Uterus (tissue), 4 donors: Measurements from ENCODE around the gene ASTN1. TPM values are rescaled to one million over a fixed set of nuclear protein-coding genes. Genes with fewer than 3 reads are reported as not detected.

Experiments used
- DNase-seq, 2 donors: peaks; one replicate each; pipeline ENCODE4 v3.0.0-alpha.2; 2019 to 2020
- H3K27ac ChIP-seq, 2 donors: fragments of 200-600 bp; sonication (generic); 1 replicate in 1 of 2; 2 replicates in 1 of 2; pipeline ENCODE4 v1.5.1; 2016 to 2018
- H3K27me3 ChIP-seq, 2 donors: fragments of 200-600 bp; sonication (generic); one replicate each; pipeline ENCODE4 v1.5.1; 2018 to 2019; ENCODE audit warnings: control low read depth in 1 of 2
- H3K36me3 ChIP-seq, 2 donors: fragments of 200-600 bp; sonication (generic); one replicate each; pipeline ENCODE4 v1.5.1; 2019; ENCODE audit warnings: control low read depth in 1 of 2
- H3K4me1 ChIP-seq, 2 donors: fragments of 200-600 bp; sonication (generic); one replicate each; pipeline ENCODE4 v1.5.1; 2018 to 2019; ENCODE audit warnings: control low read depth in 1 of 2
- H3K4me3 ChIP-seq, 2 donors: fragments of 200-600 bp; sonication (generic); 1 replicate in 1 of 2; 2 replicates in 1 of 2; pipeline ENCODE4 v1.5.1; 2018 to 2019; ENCODE audit warnings: mild to moderate bottlenecking in 1 of 2
- H3K9me3 ChIP-seq, 2 donors: fragments of 200-600 bp; sonication (generic); one replicate each; pipeline ENCODE4 v1.5.1; 2019; ENCODE audit warnings: control low read depth in 1 of 2
- POLR2A ChIP-seq, 2 donors: fragments of 450-650 bp; IDR thresholded peaks; one replicate each; pipeline ENCODE4 v1.6.1; 2016; ENCODE audit warnings: antibody characterized with exemption in 2 of 2, mild to moderate bottlenecking in 1 of 2, moderate library complexity in 1 of 2
- intact Hi-C: fragments of 100-400 bp; cut with DNase I; formaldehyde crosslinking; loops from one replicate; pipeline ENCODE4 v1.15.1; 2023; ENCODE audit warnings: low total_unique reads
- total RNA-seq, 4 donors: library from RNA; depleted of rRNA in 3 of 4; stranded (reverse); fragments of >200 nt in 3 of 4; gene quantifications; one replicate each; pipeline versions ENCODE4 v1.1.0 to v1.2.4, GENCODE V29; 2014 to 2023
- TF ChIP-seq, protein P1 (sequence below), 4 experiments: fragments of 200-600 bp in 2 of 4; fragments of 450-650 bp in 2 of 4; sonication (generic) in 2 of 4; IDR thresholded peaks; one replicate each; pipeline ENCODE4 v1.5.1; 2016 to 2019; ENCODE audit warnings: antibody characterized with exemption in 4 of 4, mild to moderate bottlenecking in 2 of 4, moderate library complexity in 1 of 4
- donor health status: DM: yes; HTN: yes; CAD: no.

The ASTN1 gene
- total RNA-seq, 4 donors from 2014 or later: 0.29 to 42.7 (median 2.5) TPM

- H3K27me3 ChIP-seq: no peaks in the 10 kb centered on the region
- no peaks in the 10 kb centered on the region for H3K4me1 ChIP-seq
- H3K36me3 ChIP-seq: no peaks in the 10 kb centered on the region
- intact Hi-C loops: no loop called here
- no peaks in the 10 kb centered on the region for H3K9me3 ChIP-seq
- no peak for DNase-seq
- TF ChIP-seq, protein P1, sequence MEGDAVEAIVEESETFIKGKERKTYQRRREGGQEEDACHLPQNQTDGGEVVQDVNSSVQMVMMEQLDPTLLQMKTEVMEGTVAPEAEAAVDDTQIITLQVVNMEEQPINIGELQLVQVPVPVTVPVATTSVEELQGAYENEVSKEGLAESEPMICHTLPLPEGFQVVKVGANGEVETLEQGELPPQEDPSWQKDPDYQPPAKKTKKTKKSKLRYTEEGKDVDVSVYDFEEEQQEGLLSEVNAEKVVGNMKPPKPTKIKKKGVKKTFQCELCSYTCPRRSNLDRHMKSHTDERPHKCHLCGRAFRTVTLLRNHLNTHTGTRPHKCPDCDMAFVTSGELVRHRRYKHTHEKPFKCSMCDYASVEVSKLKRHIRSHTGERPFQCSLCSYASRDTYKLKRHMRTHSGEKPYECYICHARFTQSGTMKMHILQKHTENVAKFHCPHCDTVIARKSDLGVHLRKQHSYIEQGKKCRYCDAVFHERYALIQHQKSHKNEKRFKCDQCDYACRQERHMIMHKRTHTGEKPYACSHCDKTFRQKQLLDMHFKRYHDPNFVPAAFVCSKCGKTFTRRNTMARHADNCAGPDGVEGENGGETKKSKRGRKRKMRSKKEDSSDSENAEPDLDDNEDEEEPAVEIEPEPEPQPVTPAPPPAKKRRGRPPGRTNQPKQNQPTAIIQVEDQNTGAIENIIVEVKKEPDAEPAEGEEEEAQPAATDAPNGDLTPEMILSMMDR (IDR thresholded peaks at IDR 0.05): no peak
- no peak for TF ChIP-seq POLR2A (IDR thresholded peaks at IDR 0.05)
- H3K27ac ChIP-seq: no peak overlapping the region
- no peak overlapping the region for H3K4me3 ChIP-seq
Measured at GRCh38 chr1:176954242-176954641, 210.3 kb downstream of the ASTN1 start.

DNA sequence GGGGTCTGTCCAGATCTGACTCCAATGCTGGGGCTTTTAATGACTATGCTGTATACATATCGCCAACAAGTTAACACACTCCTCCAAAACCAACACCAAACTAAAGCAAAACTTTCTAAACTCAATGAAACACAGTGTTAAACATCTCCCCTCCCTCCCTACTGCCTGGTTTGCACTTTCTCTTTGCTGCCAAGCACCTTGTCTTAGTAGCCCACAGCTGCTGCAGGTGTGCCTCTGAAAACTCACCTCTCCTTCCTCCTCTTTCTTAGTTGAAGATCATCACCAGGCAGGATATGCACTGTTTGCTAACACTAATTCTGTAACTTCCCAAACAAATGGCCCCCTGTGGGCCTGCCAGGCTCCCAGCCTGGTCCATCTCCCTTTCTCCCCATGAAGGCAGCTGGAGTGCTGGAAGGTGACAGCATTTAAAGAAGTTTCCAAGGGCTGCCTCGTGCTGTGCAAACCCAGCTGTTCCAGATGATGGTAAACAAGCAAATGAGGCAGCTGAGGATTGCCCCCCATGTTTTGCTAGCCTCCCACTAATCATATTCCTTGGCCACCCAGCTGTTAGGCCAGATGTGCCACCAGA lies 213.7 kb downstream of the ASTN1 start:
- Histone ChIP-seq H3K9me3 (no peaks in the 10 kb centered on the region), H3K27me3 (no peaks in the 10 kb centered on the region)
- intact Hi-C loops: no loop called here

DNA sequence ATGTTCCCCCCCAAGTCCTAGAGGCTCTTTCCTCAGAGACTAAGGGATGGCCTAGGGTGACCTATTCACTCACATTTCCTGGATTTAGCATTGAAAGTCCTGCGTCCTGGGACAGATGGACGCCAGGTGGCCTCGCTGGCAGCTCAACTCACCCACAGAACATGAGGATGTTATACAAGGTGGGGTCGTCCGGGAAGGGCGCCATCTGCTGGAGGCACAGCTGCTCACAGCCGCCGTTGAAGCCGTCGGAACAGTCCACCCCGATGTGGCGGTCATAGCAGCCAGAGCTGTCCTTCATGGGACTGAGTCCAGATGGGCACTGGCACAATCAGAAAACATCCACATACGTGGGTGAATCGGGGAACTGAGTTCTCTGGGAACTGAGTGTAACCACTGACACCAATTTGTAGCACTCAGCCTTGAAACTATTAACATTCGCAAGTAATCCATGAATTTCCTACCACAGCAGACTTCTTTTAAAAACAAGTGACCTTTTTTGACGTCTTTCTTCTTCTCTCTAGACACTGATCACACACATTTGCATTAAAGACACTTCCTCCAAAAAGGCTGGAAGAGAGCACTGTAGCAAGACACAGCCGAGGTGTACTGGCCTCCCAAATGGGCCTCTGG lies 215.4 kb downstream of the ASTN1 start:
- Histone ChIP-seq H3K4me3 (no peak overlapping the region), H3K4me1 (no peaks in the 10 kb centered on the region), H3K36me3 (no peaks in the 10 kb centered on the region), H3K27me3 (no peaks in the 10 kb centered on the region), H3K9me3 (no peaks in the 10 kb centered on the region), H3K27ac (no peak overlapping the region)
- DNase-seq: no peak
- TF ChIP-seq POLR2A (IDR thresholded peaks at IDR 0.05): no peak
- TF ChIP-seq, protein P1 (IDR thresholded peaks at IDR 0.05): no peak
- intact Hi-C loops: no loop called here

More for the DNA sequence above, 213.7 kb downstream of the ASTN1 start:
- no peaks in the 10 kb centered on the region for H3K36me3 ChIP-seq
- H3K27ac ChIP-seq: no peak overlapping the region
- no peak for TF ChIP-seq POLR2A (IDR thresholded peaks at IDR 0.05)
- TF ChIP-seq, protein P1 (IDR thresholded peaks at IDR 0.05): no peak
- H3K4me1 ChIP-seq: no peaks in the 10 kb centered on the region
- DNase-seq: no peak
- no peak overlapping the region for H3K4me3 ChIP-seq

DNA sequence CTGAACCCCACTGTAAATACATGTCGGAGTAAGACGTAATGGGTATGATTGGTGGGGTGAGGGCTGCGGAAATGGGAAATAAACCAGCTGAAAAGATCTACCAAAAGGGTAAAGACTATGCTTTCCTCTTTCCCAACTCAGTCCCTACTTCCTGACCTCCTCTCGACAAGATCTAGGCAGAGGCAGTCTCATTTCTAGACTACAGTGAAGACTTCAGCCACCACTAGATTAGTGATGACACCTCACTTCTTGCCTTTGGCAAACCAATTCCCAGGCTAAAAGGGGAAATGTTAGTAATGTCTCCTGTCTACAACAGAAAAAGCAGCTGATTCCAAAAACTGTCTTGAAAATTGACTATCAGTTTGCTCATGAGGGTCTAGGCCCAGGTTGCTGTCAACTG lies 219.9 kb downstream of the ASTN1 start:
- intact Hi-C loops: no loop called here

GRCh38 chr1:176943783-176944182 lies 220.7 kb downstream of the ASTN1 start:
- DNase-seq: no peak

More for the DNA sequence above, 219.9 kb downstream of the ASTN1 start:
- H3K27me3 ChIP-seq: no peaks in the 10 kb centered on the region
- H3K36me3 ChIP-seq: no peaks in the 10 kb centered on the region
- TF ChIP-seq, protein P1 (IDR thresholded peaks at IDR 0.05): no peak
- no peak for TF ChIP-seq POLR2A (IDR thresholded peaks at IDR 0.05)
- no peaks in the 10 kb centered on the region for H3K9me3 ChIP-seq
- no peaks in the 10 kb centered on the region for H3K4me1 ChIP-seq
- no peak overlapping the region for H3K27ac ChIP-seq
- DNase-seq: no peak
- H3K4me3 ChIP-seq: no peak overlapping the region

More at GRCh38 chr1:176943783-176944182, 220.7 kb downstream of the ASTN1 start:
- Histone ChIP-seq H3K36me3 (no peaks in the 10 kb centered on the region), H3K27ac (no peak overlapping the region), H3K27me3 (no peaks in the 10 kb centered on the region), H3K4me1 (no peaks in the 10 kb centered on the region), H3K9me3 (no peaks in the 10 kb centered on the region), H3K4me3 (no peak overlapping the region)
- TF ChIP-seq POLR2A (IDR thresholded peaks at IDR 0.05): no peak
- TF ChIP-seq, protein P1 (IDR thresholded peaks at IDR 0.05): no peak
- intact Hi-C loops: no loop called here
